AG08396 (cell line): Measurements from ENCODE around the gene ISLR.
"Not testable (repeated sequence)": the region's sequence is repeated elsewhere in the genome, so short reads cannot be mapped to it uniquely, and the experiment has no call there.

ENCODE experiments used
- DNase-seq: peaks from one replicate; pipeline ENCODE4 v3.0.0; 2012; ENCODE audit warnings: low spot score, mixed read lengths

Gene ISLR

DNA sequence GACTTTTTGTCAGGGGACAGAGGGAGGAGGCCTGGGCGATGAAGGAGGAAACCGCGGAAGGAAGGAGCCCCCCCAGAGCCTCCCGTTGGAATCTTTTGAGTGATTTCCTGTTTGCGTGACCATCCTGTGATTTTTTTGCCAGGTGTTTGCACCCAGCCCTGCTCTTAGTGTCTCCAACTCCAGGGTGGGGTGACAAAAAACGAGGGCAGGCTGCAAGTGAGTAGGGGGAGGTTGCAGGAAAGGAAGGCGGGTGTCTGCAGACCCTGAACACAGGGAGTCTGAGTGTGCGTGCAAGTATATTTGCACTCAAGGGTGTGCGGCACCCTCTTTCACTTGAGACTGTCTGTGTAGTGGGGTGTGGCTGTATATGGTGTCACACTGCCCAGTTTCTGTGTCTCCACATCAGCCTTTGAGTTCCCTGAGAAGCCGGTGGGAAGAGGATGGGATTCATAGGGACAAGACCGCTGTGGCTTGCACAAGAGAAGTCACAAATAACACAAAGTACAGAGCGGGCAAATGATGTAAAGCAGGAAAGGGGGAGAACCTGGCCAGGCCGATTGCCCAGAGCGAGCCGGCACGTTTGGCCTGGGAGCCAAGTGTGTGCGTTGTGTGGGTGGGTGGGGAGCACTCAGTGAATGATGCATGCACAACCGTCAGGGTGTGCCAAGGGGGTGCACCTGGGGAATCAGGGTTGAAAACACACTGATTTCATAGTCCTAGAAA is 36.5 kb upstream of the ISLR start:
- DNase-seq: no peak

DNA sequence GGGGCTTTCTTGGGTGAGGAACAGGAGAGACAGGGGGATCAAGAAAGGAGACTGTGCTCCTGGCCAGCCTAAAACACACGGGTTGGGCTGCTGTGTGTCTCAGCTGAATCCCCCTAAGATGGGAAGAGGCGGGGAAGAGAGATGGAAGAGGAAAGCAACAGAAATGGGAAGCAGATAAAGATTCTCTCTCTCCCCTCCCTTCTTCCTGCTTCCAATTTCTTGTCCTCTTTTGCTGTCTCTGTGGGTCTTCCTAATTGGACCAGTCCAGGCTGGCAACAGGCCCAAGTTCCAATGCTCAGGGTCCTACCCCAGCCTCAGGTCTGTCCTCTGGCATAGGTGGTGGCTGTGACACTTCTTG is 36.0 kb upstream of the ISLR start:
- DNase-seq: no peak

DNA sequence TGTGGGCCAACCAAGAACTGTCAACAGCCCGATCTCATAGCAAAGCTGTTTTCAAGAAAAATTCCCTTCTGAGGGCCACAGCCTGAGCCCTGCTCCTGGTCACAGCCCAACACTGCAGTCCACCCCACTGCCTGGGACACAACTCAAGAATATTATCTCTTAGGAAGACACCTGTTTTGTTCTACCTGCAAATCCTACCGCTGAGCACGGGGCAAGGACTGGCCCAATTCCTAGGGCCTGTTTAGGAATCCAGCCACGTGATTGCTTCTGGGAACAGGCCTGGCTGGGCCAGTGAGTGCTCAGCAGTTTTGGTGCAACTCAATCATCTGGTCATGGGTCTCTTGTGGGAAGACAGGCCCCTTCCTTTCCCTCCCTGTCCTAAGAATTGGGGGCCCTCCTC is 34.9 kb upstream of the ISLR start:
- DNase-seq: no peak

DNA sequence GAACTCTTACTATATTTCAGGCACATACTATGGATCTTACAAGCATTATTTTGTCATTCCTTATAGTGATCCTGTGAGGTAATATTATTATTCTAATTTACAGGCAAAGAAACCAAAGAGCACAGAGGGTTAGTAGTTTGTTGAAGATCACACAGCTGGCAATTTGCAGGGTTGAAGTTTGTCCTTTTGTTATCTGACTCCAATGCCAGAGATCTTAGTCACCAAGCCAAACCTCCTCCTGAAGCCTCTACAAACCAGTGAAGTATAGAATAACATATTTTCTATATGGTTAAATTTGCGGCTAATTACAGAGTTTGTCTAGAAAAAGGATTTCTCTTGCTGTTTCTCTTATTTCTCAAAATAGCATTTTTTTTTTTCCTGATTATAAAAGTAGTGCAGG is 31.9 kb upstream of the ISLR start:
- DNase-seq: no peak

DNA sequence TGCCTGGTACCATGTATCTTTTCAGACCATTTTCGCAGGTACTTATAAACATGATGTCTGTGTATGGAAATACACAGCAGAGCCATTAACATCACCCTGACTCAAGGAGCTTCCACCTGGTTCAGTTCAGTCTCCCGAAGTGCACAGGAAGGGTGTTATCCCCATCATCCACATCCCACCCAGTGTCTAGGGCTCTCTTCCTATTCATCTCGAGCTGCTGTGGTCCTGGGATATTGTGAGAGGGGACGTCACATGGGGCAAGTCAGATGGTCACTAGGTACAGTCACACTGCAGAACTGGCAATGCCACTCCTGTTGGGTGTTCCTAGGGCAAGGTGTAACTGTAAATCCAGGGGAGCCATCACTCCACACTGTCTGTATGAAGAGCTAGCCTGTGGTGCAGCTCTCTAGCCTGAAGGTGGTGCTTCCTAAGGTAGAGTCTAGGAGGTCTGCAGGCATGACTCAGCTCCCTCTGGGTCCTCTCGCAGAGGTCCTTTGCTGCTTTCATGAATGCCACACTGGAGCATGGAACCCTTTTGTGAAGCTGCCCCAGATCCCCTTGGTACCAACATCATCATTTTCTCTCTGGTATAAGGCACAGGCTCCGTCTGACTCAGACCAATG is 29.2 kb upstream of the ISLR start:
- DNase-seq: no peak

DNA sequence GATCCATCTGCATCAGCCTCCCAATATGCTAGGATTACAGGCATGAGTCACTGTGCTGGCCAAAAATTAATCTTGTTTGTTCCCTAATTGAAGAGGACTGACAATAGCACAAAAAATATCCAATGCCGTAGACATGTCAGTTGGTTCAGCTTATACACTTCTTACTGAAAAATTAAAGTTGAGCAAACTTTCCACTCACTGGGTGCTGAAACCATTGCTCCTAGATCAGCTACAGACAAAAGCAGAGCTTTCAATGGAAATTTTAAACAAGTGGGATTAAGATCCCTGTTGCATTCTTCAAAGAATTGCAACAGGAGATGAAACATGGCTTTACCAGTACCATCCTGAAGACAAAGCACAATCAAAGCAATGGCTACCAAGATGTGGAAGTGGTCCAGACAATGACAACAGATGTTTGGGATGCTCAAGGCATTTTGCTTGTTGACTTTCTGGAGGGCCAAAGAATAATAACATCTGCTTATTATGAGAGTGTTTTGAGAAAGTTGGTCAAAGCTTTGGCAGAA is 27.2 kb upstream of the ISLR start:
- DNase-seq: no peak

DNA sequence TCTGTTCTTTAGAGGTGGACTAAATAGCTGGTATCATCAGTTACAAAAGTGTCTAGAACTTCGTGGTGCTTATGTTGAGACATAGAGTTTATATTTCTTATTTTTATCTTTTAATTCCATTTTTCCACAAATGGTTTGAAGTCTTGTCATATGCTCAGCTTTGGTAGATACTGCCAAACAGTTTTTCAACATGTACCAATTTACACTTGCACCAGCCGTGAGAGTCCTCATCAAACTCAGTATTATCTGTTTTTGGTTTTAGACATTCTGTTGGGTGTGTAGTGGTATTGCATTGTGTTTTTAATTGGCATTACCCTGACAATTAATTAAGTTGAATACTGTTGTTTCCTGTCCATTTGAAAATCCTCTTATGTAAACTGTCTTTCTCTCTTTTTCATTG is 26.5 kb upstream of the ISLR start:
- no peak for DNase-seq

DNA sequence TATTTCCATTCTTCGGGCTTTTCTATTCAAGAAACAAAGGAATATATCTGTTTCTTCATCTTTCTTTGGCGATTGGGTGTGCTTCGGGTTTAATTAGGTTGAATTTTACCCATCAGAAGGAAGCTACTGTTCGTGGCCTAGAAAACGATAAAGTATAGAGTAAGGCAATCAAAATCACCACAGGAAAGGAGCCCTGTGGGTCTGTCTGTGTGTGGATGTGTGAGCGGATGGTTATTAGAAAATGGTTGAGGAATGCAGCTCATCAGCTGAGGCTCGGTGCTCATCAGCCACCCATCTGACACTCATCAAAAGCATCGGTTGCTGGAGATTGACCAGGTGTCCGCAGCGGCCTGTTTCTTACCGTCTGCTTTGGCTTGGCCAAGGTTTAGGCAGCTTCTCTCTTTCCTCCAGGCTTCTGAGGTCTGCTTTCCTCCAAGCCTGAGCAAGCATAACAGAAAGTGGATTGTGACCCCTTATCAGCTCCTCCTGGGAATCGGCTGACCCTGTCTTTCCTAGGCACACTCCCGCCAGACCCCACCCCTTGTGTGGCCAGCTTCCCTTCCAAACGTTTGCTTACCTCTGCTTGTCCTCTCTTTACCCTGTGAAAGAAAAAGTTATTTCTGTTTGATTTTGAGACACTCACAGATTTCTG is 17.6 kb upstream of the ISLR start:
- DNase-seq: no peak

DNA sequence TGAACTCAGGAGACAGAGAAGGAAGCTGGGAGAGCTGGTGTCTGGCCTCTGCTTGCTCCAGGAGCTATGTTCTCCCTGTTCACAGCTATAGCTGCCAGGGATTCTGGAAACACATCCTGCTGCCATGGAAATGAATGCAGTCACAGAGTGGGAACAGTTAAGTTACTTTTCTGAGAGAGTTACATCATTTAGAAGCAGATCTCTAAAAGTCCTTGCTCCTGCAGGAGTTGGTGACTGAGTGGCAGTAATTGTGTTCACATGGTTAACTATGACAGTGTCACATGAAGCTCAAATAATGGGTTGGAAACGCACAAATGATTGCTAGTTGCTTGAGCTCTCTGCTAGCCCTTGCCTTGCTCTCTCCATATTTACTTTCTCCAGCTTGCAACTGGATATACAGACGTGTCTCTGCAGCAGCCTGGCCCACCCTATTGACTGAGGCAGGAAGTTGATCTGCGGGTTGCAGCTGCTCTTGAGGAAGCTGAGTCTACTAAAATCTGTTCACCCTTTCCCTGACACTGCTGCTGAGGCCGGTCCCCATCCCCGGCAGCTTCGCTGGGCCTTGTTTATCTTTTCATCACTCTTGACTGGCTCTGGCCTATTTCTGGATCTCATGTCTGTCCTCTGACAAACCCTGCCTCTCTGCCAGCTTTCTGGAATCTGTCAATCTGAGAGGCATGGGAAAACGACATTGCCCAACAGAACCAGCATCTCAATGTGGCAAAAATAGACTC is 16.7 kb upstream of the ISLR start:
- DNase-seq: no peak

DNA sequence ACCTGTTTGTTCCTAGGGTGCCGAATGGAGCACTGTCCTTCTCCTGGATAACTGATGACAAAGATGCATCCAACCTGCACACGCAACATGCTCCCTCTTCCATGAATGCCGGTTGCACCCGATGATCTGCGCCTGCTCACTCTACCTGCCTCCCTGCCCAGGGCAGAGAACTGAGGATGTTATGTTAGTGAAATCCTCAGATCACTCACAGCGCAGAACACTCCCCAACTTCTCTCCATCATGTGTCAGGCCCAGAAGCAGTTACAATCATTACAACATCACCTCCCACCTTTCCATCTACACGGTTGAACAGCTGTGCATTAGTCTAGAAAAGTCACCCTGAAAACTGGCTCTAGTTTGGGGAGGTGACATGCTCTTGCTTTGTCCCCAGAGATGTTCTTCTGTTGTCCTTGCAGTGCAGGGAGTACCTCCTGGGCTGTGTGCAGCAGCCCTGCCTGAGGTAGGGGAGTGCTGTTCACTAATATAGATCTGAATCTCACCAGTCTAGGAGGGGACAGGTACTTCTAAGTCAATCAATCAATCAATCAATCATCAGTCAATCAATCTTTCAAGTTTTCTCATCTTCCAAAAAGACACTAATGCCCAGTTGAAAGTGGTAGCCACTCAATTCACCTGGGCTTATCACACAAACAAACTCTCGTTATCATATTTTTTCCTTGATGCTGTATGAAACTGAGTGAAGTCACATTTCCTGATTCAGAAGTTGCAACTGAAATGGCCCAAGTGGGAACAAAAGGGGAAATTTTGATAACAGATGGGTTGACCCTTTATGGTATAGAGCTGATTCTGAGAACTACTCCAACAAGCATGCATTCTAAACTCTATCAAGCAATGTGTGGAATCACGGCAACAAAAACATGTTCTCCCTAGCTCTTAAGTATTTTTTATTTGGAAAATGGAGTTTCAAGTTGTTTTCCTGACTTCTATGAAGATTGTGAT is 15.4 kb upstream of the ISLR start:
- no peak for DNase-seq

DNA sequence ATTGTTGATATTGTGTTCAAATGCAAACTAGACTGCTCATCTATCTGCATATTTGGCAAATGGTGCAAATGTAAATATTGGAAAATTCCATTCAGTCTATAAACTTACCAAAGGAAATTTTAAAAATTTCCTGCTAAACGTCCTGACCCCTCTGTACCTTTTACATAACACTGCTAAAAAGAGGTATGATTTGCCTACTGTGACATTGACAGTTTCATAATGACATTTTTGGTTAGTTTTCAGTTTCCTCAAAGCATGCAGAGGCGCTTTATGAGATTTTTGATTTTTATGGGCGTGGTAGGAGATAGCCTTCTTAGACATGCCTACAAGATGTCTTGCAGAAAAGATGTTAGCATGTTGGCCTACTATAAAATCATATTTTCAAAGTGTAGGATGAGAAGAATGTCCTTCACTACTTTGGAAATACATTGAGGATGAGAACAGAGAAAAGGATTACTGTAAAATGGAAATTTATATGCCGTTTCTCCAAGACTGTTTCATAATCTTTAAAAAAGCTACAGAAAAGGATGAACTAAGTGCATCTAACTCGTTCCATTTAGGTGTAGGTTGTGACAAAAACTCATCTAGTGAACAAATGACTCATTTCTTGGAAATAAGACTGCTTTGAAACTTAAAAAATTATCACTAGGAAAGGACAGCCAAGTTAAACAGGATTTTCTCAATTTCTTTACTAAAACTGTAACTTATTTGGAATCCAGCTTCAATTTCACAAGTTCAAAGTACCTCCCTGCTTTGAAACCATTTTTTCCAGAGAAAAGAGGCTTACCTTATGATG is 14.5 kb upstream of the ISLR start:
- DNase-seq: no peak

DNA sequence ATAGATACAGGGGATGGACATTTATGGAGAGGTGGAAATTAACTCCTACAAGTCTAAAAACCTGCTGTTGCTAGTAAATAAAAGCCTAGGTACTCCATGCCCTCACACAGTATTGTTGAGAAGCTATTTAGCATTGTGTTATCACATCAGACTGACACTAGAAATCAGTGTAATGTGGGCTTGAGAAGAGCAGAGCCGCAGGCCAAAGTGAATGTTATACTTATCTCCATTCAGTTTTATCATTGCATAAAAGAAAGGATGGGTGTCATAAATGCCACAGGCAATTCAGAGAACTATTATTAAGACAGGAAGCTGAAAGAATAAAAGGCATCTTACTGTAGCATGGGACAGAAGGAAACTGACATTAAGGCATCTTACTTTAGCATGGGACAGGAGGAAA is 13.7 kb upstream of the ISLR start:
- no peak for DNase-seq

DNA sequence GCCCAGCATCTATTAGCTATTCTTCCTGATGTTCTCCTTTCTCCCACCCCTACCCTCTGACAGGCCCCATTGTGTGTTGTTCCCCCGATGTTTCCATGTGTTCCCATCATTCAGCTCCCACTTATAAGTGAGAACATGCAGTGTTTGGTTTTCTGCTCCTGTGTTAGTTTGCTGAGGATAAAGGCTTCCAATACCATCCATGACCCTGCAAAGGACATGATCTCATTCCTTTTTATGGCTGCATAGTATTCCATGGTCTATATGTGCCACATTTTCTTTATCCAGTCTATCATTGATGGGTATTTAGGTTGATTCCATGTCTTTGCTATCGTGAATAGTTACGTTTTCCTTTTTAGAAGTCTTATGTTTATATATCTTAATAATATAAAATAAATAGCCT is 13.1 kb upstream of the ISLR start:
- DNase-seq: not testable (repeated sequence)

DNA sequence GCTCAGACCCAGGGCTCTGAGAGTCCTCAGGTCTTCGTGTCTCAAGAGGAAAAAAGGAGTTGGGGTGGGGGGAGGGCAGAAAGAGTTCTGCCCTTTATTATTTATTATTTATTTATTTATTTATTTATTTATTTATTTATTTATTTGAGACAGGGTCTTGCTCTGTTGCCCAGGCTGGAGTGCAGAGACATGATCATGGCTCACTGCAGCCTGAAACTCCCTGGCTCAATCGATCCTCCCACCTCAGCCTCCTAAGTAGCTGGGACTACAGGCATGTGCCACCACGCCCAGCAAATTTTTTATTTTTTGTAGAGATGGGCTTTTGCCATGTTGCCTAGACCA is 11.3 kb upstream of the ISLR start:
- not testable (repeated sequence) for DNase-seq

DNA sequence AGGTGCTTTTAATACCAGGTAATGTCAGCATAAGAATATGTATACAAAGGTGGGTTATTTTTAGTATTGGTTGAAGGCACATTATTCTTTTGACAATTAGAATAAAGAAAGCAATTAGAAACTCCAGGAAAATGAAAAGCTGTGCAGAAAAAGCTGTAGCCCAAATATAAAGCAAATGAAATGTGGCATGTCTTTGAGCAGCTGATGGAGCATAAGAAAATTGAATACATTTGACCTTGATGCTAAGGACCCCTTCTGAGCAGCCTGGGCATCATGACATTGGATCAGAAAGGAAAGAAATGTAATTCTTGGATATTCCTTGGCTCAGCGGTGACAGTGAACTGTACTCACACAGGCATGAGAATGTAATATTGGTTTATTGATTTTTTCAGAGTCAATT is 8.0 kb upstream of the ISLR start:
- no peak for DNase-seq

DNA sequence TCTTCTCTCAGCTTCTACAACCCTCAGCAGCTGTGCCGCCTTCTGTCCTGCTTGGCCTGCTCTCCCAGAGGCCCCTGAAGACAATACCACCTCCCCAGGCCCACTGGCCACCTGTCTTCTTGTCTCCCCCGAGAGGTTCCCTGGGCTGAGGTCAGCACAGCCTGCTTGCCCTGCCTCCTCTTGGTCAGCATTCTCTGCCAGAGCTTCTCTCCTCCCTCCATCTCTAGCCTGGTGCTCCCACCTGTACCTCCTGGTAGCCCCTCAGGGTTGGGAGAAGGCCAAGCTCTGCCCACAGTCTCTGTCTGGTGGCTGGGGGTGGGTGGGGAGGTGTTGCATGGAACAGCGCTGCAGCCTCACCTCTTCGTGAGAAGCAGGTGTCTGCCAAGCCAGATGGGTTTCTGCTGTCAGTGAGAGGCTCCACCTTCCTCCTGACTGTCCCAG is 5.6 kb upstream of the ISLR start:
- no peak for DNase-seq

DNA sequence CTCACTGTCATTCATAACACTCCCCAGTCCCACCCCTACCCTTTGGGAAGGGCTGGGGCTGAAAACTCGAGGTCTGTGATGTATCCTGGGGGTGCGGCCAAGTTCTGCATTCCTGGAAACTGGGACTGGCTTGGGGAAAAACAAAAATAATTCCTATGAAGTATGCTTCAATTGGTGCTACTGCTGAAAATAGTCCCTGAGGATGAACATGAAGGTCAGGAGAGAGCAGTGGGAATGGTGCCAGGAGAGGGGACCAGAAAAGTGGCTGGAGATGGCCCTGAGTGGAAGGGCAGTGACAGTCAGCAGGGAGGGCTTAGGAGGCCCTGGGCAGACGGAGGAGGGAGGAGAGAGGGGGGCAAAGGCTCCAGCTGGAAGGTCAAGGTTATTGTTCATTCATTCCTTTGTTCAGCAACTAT is 4.8 kb upstream of the ISLR start:
- DNase-seq: no peak

DNA sequence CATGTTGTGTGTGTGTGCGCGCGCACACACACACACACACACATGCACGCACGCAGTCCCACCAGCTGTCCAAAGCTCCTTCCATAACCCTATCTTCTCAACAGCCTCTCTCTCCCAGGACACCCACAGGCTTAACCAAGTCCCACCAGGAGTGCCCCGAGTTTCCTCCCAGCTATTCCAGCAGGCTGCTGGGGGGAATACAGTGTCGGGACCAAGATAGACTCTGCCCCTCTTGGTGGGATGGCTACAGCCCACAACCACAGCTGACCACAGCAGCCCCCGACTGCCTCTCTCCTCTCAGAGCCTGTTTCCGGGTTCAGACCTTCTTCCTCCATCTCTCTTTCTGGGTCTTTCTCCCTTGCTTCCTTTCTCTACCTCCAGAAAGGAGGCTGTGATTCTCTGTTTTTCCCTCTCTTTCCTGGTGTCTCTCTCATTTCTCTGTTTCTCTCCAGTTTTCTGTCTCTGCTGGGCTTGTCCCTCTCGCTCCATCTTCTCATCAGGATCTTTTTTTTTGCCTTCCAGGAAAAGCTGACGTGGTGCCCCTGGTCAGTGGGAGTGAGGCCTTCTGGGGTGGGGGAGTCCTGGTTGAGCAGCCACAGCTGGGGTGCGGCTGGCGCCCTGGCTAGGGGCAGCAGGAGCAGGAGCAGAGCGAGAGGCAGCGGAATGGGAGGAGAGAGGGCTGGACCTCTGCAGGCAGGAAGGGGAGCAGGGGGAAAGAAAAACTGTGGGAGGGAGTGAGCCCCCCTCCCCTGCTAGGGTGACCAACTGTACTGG is 3.3 kb upstream of the ISLR start:
- DNase-seq: no peak

DNA sequence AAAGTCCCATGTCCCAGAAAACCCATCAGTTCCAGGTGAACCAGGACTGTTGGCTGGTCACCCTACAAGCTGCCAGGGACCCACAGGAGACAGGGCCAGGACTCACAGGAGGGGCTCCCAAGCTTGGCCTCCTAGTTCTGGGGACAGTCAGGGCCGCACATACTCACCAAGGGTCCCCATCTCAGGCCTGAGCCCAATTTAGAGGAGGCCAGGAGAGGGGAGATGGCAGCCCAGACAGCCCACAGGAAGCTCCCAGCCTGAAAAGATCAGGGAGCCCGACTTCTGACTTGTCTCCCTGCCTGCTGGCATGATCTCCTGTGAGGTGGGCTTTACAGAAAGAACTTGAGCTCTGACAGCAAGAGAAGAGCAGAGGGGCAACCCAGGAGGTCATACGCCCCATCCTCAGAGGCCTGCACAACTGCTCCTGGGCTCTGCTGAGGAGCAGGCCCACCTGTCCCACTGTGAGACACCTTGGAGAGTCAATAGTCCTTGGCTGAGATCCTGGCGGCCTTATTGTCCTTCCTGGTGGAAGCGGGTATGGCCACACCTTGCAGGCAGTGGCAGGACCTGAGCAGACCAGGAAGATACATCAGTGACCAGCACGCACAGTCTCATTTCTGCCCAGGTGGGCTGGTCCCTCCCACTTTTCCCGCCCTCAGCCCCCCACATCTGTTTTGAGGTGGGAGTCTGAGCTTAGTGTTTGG is 2.5 kb upstream of the ISLR start:
- DNase-seq: no peak
